Measurements from ENCODE around the gene NDUFAF7.
"Not testable (repeated sequence)": the region's sequence is repeated elsewhere in the genome, so short reads cannot be mapped to it uniquely, and the experiment has no call there.

The NDUFAF7 gene

DNA sequence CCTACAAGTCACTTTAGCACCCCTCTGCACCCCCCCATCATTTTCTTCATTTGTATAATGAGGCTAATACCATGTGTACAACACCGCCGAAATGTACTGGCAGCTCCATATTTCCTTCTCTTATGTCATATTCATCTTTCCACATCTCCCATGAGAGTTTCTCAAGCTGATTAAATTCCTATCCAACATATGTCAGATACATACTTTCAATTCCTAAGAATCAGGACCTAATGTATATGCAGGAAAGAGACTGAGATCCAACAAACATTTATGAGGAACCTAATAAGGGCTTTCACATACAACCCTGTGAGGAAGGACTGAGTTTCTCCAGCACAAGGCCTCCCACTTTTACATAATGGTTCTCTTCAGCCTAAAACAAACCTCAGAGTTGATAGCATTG lies 51.3 kb downstream of the NDUFAF7 start:
- DNase-seq (ENCODE audit: low spot score): no peak

DNA sequence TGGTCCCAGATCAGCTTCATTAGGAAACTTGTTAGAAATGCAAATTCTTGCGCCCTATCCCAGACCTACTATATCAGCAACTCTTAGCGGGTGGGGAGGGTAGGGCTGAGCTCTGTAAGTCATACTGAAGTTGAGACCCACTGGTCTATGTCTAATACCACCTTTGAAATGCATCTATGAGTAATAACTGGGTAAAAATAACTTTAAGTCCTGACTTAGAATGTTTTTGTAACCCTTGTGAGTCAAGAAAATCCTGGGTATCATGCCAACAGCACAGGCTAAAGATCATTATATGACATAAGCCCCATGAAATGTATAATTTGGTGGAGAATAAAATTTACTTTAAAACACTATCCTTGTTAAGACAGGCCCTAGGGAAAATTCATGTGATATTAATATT lies 51.7 kb downstream of the NDUFAF7 start:
- peak; percentile 75 for DNase-seq (ENCODE audit: low spot score)

DNA sequence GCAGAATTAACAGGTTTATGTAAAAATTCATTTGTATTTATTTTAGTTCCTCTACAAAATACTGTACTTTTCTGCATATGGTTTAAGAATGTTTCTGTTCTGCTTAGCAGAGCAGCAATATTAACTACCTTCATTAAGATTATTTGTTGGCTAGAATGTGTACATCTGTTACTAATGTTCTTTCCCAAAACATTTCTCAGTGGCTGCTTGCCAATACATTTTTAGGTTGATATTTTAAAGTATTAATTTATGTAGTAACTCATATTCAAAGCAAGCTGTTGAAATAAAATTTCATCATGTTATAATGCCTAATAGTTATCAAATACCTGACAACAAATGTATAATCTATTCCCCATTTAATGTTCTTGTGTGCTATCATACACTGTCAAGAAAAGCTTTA lies 52.9 kb downstream of the NDUFAF7 start:
- no peak for DNase-seq (ENCODE audit: low spot score)

DNA sequence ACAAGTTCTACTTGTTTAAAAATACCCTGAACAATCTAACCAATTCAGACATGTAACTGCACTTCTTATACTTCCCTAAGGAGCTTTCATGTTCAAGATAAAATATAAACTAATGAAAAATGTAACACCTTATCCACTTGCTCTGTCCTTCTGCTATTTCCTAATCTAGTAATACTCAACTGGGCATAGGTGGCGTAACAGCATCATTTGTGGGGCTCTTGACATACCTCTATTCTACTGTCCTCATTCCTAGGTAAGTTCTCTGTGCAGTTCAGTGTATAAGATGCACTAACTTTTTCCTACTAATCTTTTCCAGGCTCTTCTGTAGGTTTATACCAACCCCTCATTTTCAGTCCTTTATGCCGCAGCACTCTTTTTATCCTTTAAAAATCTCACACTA lies 56.5 kb downstream of the NDUFAF7 start:
- DNase-seq (ENCODE audit: low spot score): no peak

DNA sequence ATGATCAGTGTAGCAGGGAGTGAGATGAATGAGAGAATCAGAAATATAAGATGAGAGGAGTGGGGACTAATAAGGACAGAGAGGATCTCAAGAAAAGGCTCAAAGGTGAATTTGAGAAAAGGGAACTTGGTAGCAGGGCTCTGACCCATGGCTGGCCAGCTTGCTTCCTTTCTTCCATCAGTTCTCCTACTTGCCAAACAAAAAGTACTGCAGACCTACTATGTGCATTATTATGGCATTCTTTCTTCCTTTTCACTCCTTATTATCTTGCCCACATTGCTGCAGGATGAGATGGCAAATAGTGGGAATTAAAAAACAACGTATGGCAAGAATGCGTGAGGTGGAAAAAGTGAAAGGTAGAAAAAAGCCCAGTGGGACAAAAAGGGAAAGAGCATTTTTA lies 60.2 kb downstream of the NDUFAF7 start:
- no peak for DNase-seq (ENCODE audit: low spot score)

DNA sequence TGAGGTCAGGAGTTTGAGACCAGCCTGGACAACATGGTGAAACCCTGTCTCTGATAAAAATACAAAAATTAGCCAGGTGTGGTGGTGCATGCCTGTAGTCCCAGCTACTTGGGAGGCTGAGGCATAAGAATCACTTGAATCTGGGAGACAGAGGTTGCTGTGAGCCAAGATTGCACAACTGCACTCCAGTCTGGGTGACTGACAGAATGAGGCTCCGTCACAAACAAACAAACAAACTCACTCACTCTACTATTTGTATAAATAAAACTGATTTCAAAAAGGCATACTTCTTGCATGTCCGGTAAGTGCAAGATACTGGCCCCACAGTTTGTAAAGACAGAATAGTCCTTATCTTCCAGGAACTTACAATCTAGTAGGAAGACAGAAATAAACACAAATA lies 63.4 kb downstream of the NDUFAF7 start:
- not testable (repeated sequence) for DNase-seq (ENCODE audit: low spot score)

DNA sequence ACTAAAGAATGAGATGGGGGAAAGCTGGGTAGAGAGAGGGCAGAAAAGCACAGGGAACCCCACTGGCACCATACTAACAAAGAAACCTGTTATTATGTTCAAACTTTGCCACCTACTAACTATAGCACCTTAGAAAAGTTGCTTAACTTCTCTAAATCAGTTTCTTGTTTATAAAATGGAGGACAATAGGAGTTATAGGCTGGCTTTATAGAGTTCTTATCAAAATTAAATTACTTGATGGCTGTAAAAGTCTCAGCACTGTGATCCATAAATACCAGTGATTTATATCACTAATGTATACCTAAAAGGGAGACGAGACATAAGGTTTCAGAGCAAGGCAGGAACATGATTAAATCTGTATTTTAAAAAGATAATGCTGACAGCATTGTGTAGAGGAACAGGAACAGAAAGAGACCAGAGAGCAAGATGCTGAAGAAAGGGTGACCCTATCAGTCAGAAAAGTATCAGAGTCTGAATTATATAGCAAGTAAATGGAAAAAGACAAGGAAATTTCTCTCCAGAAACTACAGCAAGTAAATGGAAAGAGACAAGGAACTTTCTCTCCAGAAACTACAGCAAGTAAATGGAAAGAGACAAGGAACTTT lies 64.1 kb downstream of the NDUFAF7 start:
- DNase-seq (ENCODE audit: low spot score): no peak

DNA sequence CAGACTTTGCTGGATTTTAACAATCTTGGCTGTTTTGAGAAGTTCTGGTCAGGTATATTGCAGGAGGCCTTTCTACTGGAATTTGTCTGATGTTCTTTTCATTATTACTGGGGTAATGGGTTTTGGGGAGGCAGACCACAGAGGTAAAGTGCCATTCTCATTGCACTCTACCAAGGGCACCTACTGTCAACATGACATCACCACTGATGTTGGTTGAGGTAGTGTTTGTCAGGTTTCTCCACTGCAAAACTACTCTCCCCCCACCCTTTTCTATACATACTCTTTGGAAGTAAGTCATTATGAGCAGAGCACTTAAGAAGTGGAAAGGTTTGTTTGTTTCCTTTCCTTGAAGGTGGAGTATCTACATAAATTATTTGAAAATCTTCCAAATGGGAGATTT lies 66.2 kb downstream of the NDUFAF7 start:
- DNase-seq (ENCODE audit: low spot score): no peak
